Endothelial cell (in vitro differentiated cells): ENCODE results near the gene TIMM10. TPM values are rescaled to one million over a fixed set of nuclear protein-coding genes. Genes with fewer than 3 reads are reported as not detected.

Source experiments
- DNase-seq: peaks from one replicate; pipeline ENCODE4 v3.0.0; 2021; ENCODE audit warnings: low spot score
- H3K27ac Mint-ChIP-seq: one replicate; pipeline ENCODE4 v1.8.0; 2021; ENCODE audit warnings: mixed read lengths, inconsistent platforms; ENCODE audit not compliant: unreplicated experiment
- H3K27me3 Mint-ChIP-seq: one replicate; pipeline ENCODE4 v1.8.0; 2021; ENCODE audit warnings: mild to moderate bottlenecking, moderate library complexity, mixed read lengths, inconsistent platforms; ENCODE audit not compliant: unreplicated experiment
- H3K36me3 Mint-ChIP-seq: one replicate; pipeline ENCODE4 v1.8.0; 2021; ENCODE audit warnings: mild to moderate bottlenecking, low read depth, mixed read lengths, inconsistent platforms; ENCODE audit not compliant: unreplicated experiment
- H3K4me1 Mint-ChIP-seq: one replicate; pipeline ENCODE4 v1.8.0; 2021; ENCODE audit warnings: mild to moderate bottlenecking, mixed read lengths, inconsistent platforms; ENCODE audit not compliant: unreplicated experiment
- H3K4me3 Mint-ChIP-seq: one replicate; pipeline ENCODE4 v1.8.0; 2021; ENCODE audit warnings: mild to moderate bottlenecking, mixed read lengths, inconsistent platforms; ENCODE audit not compliant: unreplicated experiment
- H3K9me3 Mint-ChIP-seq: one replicate; pipeline ENCODE4 v1.8.0; 2021; ENCODE audit warnings: mixed read lengths, inconsistent platforms; ENCODE audit not compliant: unreplicated experiment
- CTCF ChIP-seq: fragments of 200-600 bp; sonication (generic); IDR thresholded peaks from one replicate; pipeline ENCODE4 v1.5.0; 2021; ENCODE audit warnings: antibody characterized with exemption; ENCODE audit not compliant: unreplicated experiment
- total RNA-seq: library from RNA; stranded (reverse); fragmentation: NEBNext Ultra II Directional; extraction: Animal tissue kit (Norgen Biotek cat#: 25700); gene quantifications from one replicate; pipeline ENCODE4 v1.2.1, GENCODE V29; 2021; ENCODE audit not compliant: unreplicated experiment

Gene TIMM10
- total RNA-seq, 1 donor from 2014 or later = 60.2 TPM

GRCh38 chr11:57479911-57480310, 50.6 kb downstream of the TIMM10 start:
- no peak for TF ChIP-seq CTCF
- Mint-ChIP-seq H3K4me1 (peaks cover 15% of the 10 kb centered on the region), H3K27me3 (peaks cover 30% of the 10 kb centered on the region), H3K9me3 (no peaks in the 10 kb centered on the region), H3K4me3 (no peak overlapping the region), H3K27ac (no peak overlapping the region), H3K36me3 (no peaks in the 10 kb centered on the region)
- no peak for DNase-seq

GRCh38 chr11:57479021-57479663, 51.4 kb downstream of the TIMM10 start:
- no peak for DNase-seq
- no peak for TF ChIP-seq CTCF
- H3K27me3 Mint-ChIP-seq = peaks cover 31% of the 10 kb centered on the region
- no peaks in the 10 kb centered on the region for H3K36me3 Mint-ChIP-seq
- H3K27ac Mint-ChIP-seq = no peak overlapping the region
- no peaks in the 10 kb centered on the region for H3K9me3 Mint-ChIP-seq
- H3K4me3 Mint-ChIP-seq = no peak overlapping the region
- H3K4me1 Mint-ChIP-seq = peaks cover 17% of the 10 kb centered on the region

Other genes starting within 250 kb of the TIMM10 start
- gene TNKS1BP1, start 205.8 kb downstream of the TIMM10 start, total RNA-seq = 122 TPM
- 134 TPM for gene SSRP1, start 194.9 kb downstream of the TIMM10 start, total RNA-seq
- gene P2RX3, start 192.4 kb downstream of the TIMM10 start, total RNA-seq = 0.23 TPM
- not detected for gene PRG3, start 149.6 kb downstream of the TIMM10 start, total RNA-seq
- not detected for gene PRG2, start 140.1 kb downstream of the TIMM10 start, total RNA-seq
- 17.5 TPM for gene SLC43A3, start 103.6 kb downstream of the TIMM10 start, total RNA-seq
- 0.62 TPM for gene RTN4RL2, start 70.2 kb downstream of the TIMM10 start, total RNA-seq
- gene SLC43A1, start 15.1 kb downstream of the TIMM10 start, total RNA-seq = 10.4 TPM
- 45.2 TPM for gene SMTNL1, start 6.8 kb upstream of the TIMM10 start, total RNA-seq
- 56.2 TPM for gene UBE2L6, start 36.9 kb upstream of the TIMM10 start, total RNA-seq
- gene SERPING1, start 66.9 kb upstream of the TIMM10 start, total RNA-seq = 347 TPM
- not detected for gene YPEL4, start 119.2 kb upstream of the TIMM10 start, total RNA-seq
- gene CLP1, start 127.0 kb upstream of the TIMM10 start, total RNA-seq = 31.1 TPM
- 78.3 TPM for gene ZDHHC5, start 137.4 kb upstream of the TIMM10 start, total RNA-seq
- gene MED19, start 181.5 kb upstream of the TIMM10 start, total RNA-seq = 20.5 TPM
- gene TMX2, start 181.8 kb upstream of the TIMM10 start, total RNA-seq = 51.0 TPM
- 210 TPM for gene SELENOH, start 210.7 kb upstream of the TIMM10 start, total RNA-seq
- not detected for gene BTBD18, start 221.1 kb upstream of the TIMM10 start, total RNA-seq
- 350 TPM for gene CTNND1, start 231.0 kb upstream of the TIMM10 start, total RNA-seq